Keratinocyte (primary cell): ENCODE measurements around the gene BORCS5. TPM values are rescaled to one million over a fixed set of nuclear protein-coding genes. Genes with fewer than 3 reads are reported as not detected.

Experiments used
- DNase-seq: peaks from one replicate; pipeline ENCODE4 v3.0.0-alpha.2; 2011; ENCODE audit warnings: low read depth, missing footprints, low spot score
- FAIRE-seq: peaks from 2 replicates; lab custom pipeline; 2011; peaks lifted over from hg19 to GRCh38; lab: Jason Lieb, UNC
- H2AFZ ChIP-seq: 2 replicates; pipeline ENCODE4 v1.6.0; 2012; ENCODE audit warnings: low read length, control low read depth, inconsistent platforms; ENCODE audit not compliant: control insufficient read depth
- H3K27ac ChIP-seq: 2 replicates; pipeline ENCODE4 v1.5.1; 2011; ENCODE audit warnings: low read length; ENCODE audit not compliant: control insufficient read depth, insufficient read depth
- H3K27me3 ChIP-seq: 3 replicates; pipeline ENCODE4 v1.6.0; 2011; ENCODE audit warnings: low read length; ENCODE audit not compliant: control insufficient read depth, insufficient read depth; ENCODE audit errors: extremely low read depth
- H3K36me3 ChIP-seq, 2 experiments: 2 replicates in 1 of 2; 3 replicates in 1 of 2; pipeline ENCODE4 v1.5.1; 2011; ENCODE audit warnings: low read length in 2 of 2, mild to moderate bottlenecking in 1 of 2; ENCODE audit not compliant: control insufficient read depth in 2 of 2, insufficient read depth in 2 of 2; ENCODE audit errors: extremely low read depth in 1 of 2
- H3K4me1 ChIP-seq: 3 replicates; pipeline ENCODE4 v1.5.1; 2011; ENCODE audit warnings: low read length; ENCODE audit not compliant: control insufficient read depth, insufficient read depth; ENCODE audit errors: extremely low read depth
- H3K4me2 ChIP-seq: 3 replicates; pipeline ENCODE4 v1.6.0; 2011; ENCODE audit warnings: low read depth, low read length; ENCODE audit not compliant: control insufficient read depth, insufficient read depth; ENCODE audit errors: extremely low read depth
- H3K4me3 ChIP-seq, 3 experiments: fragments of 200-600 bp in 1 of 3; sonication (generic) in 1 of 3; 2 replicates in 2 of 3; 3 replicates in 1 of 3; pipeline ENCODE4 v1.5.1; 2011 to 2016; ENCODE audit warnings: low read length in 3 of 3, mild to moderate bottlenecking in 3 of 3, control low read depth in 2 of 3, inconsistent platforms in 1 of 3, low read depth in 1 of 3, mixed read lengths in 1 of 3, mixed run types in 1 of 3, moderate library complexity in 1 of 3; ENCODE audit not compliant: control insufficient read depth in 2 of 3, insufficient read depth in 2 of 3; ENCODE audit errors: extremely low read depth in 1 of 3
- H3K79me2 ChIP-seq: 2 replicates; pipeline ENCODE4 v1.6.0; 2012; ENCODE audit warnings: low read length; ENCODE audit not compliant: control insufficient read depth, insufficient read depth
- H3K9ac ChIP-seq: 3 replicates; pipeline ENCODE4 v1.6.0; 2011; ENCODE audit warnings: low read length; ENCODE audit not compliant: control insufficient read depth, insufficient read depth; ENCODE audit errors: extremely low read depth
- H3K9me1 ChIP-seq: 3 replicates; pipeline ENCODE4 v1.6.0; 2011; ENCODE audit warnings: low read length; ENCODE audit not compliant: control insufficient read depth, insufficient read depth; ENCODE audit errors: extremely low read depth
- H3K9me3 ChIP-seq: 2 replicates; pipeline ENCODE4 v1.5.1; 2012; ENCODE audit warnings: low read depth, low read length; ENCODE audit not compliant: control insufficient read depth
- H4K20me1 ChIP-seq: 3 replicates; pipeline ENCODE4 v1.6.0; 2011; ENCODE audit warnings: low read length; ENCODE audit not compliant: control insufficient read depth, insufficient read depth; ENCODE audit errors: extremely low read depth
- CTCF ChIP-seq, 3 experiments: IDR thresholded peaks in 1 of 3; conservative IDR thresholded peaks in 1 of 3; optimal IDR thresholded peaks in 1 of 3; 2 replicates in 2 of 3; 3 replicates in 1 of 3; pipeline versions ENCODE3 to v1.5.1; 2011; ENCODE audit warnings: low read length in 3 of 3, mild to moderate bottlenecking in 3 of 3, moderate library complexity in 2 of 3, control low read depth in 1 of 3, inconsistent platforms in 1 of 3; ENCODE audit not compliant: insufficient read depth in 2 of 3; ENCODE audit errors: extremely low read depth in 1 of 3
- EZH2 ChIP-seq: IDR thresholded peaks from one replicate; pipeline ENCODE4 v1.6.1; 2012; ENCODE audit warnings: inconsistent platforms, mild to moderate bottlenecking, low read length, moderate library complexity
- dilution Hi-C: fragments of 300-500 bp; cut with MboI; formaldehyde crosslinking; loops from one replicate; pipeline ENCODE4 v1.7.0; 2020; ENCODE audit warnings: low sequenced_read_pairs; ENCODE audit not compliant: extremely low pct_ligation_motif_present
- polyA plus RNA-seq, 5 experiments: library from polyadenylated mRNA; depleted of rRNA in 3 of 5; stranded (reverse) in 3 of 5; stranded (forward) in 1 of 5; unstranded in 1 of 5; fragments of >200 nt; gene quantifications; 1 replicate in 1 of 5; 2 replicates in 3 of 5; 3 replicates in 1 of 5; pipeline versions ENCODE4 v1.2.1 to v1.2.3, GENCODE V29; 2011 to 2012; ENCODE audit warnings: missing spikeins in 2 of 5, low read depth in 1 of 5, low replicate concordance in 1 of 5

The BORCS5 gene
- polyA plus RNA-seq, 1 donor (not counting 4 experiments of a cell fraction or from before 2014, with no cell fraction given): 5.4 TPM

- no peak for TF ChIP-seq EZH2
- no peak for TF ChIP-seq CTCF (optimal IDR thresholded peaks at IDR 0.05 in 1 of 3, IDR thresholded peaks at IDR 0.05 in 1 of 3, conservative IDR thresholded peaks at IDR 0.05 in 1 of 3; ENCODE audit: extremely low read depth in 1 of 3, insufficient read depth in 2 of 3, low read length in 3 of 3)
- Histone ChIP-seq H3K9me1 (no peaks in the 10 kb centered on the region), H4K20me1 (no peaks in the 10 kb centered on the region), H3K4me1 (no peaks in the 10 kb centered on the region), H3K9ac (no peak overlapping the region), H3K79me2 (no peaks in the 10 kb centered on the region), H3K4me3 (no peak overlapping the region), H3K27me3 (no peaks in the 10 kb centered on the region), H2AFZ (no peak overlapping the region), H3K4me2 (no peak overlapping the region), H3K36me3 (peaks cover 0 to 4% of the 10 kb centered on the region in 2 experiments), H3K9me3 (no peaks in the 10 kb centered on the region), H3K27ac (no peak overlapping the region)
- FAIRE-seq (no peak), DNase-seq (no peak)
- dilution Hi-C loops: no loop called here
These were observed 10.0 kb downstream of the BORCS5 start for GRCh38 chr12:12366701-12367481.

- Histone ChIP-seq H3K4me2 (no peak overlapping the region), H3K4me1 (no peaks in the 10 kb centered on the region), H3K27me3 (no peaks in the 10 kb centered on the region), H3K79me2 (no peaks in the 10 kb centered on the region), H3K9ac (no peak overlapping the region), H3K27ac (no peak overlapping the region), H3K4me3 (no peak overlapping the region), H3K36me3 (peaks cover 0 to 4% of the 10 kb centered on the region in 2 experiments), H2AFZ (no peak overlapping the region), H3K9me1 (no peaks in the 10 kb centered on the region), H4K20me1 (no peaks in the 10 kb centered on the region), H3K9me3 (no peaks in the 10 kb centered on the region)
- FAIRE-seq: no peak
- dilution Hi-C loops: no loop called here
- TF ChIP-seq CTCF (optimal IDR thresholded peaks at IDR 0.05 in 1 of 3, IDR thresholded peaks at IDR 0.05 in 1 of 3, conservative IDR thresholded peaks at IDR 0.05 in 1 of 3; ENCODE audit: extremely low read depth in 1 of 3, insufficient read depth in 2 of 3, low read length in 3 of 3) (no peak), EZH2 (no peak)
- DNase-seq: no peak
These were observed 10.7 kb downstream of the BORCS5 start for GRCh38 chr12:12367482-12367998.
